Epithelial cell of proximal tubule (primary cell): ENCODE results near the gene MMP15. TPM values are rescaled to one million over a fixed set of nuclear protein-coding genes. Genes with fewer than 3 reads are reported as not detected.

Source experiments
- DNase-seq: peaks from one replicate; pipeline ENCODE4 v3.0.0-alpha.2; 2011; ENCODE audit warnings: low read depth
- H3K4me3 ChIP-seq: 2 replicates; pipeline ENCODE4 v1.5.1; 2011; ENCODE audit warnings: low read depth, mild to moderate bottlenecking, low read length
- total RNA-seq: library from RNA; depleted of rRNA; stranded (reverse); fragments of >200 nt; gene quantifications from 2 replicates; pipeline ENCODE4 v1.2.3, GENCODE V29; 2015
- TF ChIP-seq, protein P1 (sequence below): conservative IDR thresholded peaks from 2 replicates; pipeline ENCODE4 v1.5.1; 2012; ENCODE audit warnings: low read depth, mild to moderate bottlenecking, low read length

The MMP15 gene
- total RNA-seq, 1 donor from 2014 or later = 36.0 TPM

DNA sequence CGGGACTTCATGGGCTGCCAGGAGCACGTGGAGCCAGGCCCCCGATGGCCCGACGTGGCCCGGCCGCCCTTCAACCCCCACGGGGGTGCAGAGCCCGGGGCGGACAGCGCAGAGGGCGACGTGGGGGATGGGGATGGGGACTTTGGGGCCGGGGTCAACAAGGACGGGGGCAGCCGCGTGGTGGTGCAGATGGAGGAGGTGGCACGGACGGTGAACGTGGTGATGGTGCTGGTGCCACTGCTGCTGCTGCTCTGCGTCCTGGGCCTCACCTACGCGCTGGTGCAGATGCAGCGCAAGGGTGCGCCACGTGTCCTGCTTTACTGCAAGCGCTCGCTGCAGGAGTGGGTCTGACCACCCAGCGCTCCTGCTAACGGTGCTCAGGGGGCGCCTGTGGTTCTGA is 19.5 kb downstream of the MMP15 start:
- no peak overlapping the region for H3K4me3 ChIP-seq
- DNase-seq = no peak
- TF ChIP-seq, protein P1, sequence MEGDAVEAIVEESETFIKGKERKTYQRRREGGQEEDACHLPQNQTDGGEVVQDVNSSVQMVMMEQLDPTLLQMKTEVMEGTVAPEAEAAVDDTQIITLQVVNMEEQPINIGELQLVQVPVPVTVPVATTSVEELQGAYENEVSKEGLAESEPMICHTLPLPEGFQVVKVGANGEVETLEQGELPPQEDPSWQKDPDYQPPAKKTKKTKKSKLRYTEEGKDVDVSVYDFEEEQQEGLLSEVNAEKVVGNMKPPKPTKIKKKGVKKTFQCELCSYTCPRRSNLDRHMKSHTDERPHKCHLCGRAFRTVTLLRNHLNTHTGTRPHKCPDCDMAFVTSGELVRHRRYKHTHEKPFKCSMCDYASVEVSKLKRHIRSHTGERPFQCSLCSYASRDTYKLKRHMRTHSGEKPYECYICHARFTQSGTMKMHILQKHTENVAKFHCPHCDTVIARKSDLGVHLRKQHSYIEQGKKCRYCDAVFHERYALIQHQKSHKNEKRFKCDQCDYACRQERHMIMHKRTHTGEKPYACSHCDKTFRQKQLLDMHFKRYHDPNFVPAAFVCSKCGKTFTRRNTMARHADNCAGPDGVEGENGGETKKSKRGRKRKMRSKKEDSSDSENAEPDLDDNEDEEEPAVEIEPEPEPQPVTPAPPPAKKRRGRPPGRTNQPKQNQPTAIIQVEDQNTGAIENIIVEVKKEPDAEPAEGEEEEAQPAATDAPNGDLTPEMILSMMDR = no peak

DNA sequence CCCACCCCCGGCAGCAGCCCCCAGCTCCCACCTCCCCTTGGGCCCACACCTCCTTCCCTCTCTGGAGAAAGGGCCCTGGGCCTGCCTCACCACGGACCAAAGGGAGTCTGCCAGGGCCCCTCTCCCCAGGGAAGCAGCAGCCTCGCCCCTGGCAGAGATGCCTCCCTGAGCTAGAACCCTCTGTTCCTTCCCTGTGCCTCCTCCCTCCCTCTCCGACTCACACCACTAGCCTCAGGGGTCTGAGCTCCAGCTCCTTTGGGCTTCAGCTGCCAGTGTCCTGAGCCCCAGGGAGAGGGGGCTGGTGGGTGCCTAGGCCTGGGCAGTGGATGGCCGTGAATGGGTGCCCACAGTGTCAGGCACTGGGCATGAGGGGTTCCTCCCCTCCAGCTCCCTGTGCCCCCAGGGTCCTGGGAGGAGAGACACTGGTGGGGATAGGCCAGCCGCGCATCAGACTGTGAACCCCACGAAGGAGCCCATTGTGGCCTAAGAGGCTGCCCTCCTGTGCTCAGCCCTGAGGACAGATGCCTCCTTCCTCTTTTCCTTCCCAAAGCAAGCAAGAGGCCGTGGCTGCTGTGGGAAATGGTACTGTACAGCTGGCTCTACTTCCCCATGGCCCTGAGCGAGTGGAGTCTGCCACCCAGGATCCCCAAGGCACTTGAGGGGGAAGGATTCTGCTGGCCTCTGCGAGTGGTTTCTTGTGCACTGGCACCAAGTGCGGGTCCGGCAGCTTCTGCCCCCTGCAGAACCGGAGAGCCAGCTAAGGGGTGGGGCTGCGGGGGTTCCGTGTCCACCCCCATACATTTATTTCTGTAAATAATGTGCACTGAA is 20.7 kb downstream of the MMP15 start:
- H3K4me3 ChIP-seq = no peak overlapping the region
- TF ChIP-seq, protein P1 = no peak
- no peak for DNase-seq

DNA sequence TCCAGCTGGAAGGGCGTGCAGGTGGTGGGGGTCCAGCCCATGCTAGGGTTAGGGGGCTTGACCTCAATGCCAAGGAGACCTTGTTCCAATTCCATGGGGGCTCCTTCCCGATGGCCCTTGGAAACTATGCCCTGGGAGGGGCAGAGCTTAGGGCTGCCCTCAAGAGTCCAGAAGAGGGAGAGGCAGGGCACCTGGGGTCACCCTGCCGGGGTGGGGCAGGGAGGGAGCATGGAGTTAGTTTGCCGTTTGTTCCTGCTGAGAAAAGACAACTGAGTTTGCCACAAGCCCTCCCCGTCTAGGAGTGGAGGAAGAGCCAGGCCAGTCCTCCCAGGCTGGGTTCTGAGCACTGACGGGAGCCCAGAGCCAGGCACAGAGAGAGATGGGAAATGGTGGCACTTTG is 21.4 kb downstream of the MMP15 start:
- TF ChIP-seq, protein P1 = no peak
- DNase-seq = no peak
- no peak overlapping the region for H3K4me3 ChIP-seq

DNA sequence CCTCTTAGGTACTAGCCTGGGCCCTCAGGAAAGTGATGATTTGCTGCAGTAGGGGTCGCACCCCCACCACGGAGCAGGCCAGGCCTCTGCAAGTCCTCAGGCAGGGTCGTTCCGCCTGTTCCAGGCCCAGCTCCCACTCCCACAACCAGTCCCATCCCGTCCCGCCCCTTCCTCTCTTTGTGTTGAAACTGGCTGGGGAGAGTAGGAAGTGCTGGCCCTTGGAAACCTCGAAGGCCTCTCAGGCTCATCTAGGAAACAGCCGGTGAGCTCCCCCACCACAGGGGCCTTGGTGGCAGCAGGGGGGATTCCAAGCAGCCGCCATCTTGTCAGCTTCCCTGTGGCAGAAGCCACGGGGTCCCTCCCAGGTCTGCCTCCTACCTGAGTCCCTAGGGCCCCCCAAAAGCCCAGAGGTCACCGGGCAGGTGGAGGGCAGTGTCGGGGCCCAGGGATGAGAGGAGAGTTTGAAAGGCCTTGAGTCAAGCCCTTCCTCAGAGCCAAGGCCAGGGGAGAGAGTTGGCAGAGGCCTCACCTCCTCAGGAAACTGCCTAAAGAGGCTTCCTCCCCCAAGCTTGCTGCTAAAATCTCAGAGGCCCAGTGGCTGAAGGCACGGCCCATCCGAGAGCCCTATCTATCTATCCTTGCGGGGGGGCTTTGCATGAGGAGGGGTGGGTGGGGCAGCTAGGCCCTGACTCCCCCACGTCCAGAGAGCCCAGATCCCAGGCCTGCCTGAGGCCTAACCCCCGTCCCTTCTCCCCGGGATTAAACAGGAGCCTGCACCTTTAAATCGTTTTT is 22.2 kb downstream of the MMP15 start:
- TF ChIP-seq, protein P1 = no peak
- no peak for DNase-seq
- no peak overlapping the region for H3K4me3 ChIP-seq

DNA sequence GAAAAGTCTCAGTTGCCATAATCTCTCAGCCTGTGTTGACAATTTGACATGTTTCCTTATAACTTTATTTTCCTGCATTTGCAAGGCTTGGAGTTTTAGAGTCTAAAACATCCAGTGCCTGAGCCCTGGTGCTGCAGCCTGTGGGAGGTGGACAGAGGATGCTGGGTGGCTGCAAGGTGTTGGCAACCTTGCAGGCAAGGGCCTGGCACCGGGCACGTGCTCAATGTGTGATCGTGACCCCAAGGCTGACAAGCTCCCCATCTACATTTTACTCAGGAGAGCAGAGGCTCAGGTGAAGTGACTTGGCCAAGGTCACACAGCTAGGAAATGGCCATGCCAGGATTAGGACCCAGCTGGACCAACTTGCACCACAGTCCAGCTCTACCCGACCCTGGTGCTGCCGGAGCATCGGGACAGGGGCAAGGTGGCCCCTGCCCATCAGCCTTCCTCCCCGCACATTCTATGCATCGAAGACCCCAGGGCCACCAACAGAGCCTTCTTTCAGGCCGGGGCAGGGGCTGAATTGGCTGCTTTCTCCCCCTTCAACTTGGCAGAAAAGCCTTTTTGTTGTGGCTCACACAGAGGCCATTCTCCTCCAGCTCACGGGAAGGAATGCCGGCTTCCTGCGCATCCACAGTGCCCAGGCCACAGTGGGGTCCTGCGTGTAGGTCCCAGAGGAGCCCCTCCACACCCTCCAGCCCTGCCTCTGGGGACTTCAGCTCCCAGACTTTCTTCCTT is 23.1 kb downstream of the MMP15 start:
- no peak overlapping the region for H3K4me3 ChIP-seq
- DNase-seq = no peak
- TF ChIP-seq, protein P1 = no peak

DNA sequence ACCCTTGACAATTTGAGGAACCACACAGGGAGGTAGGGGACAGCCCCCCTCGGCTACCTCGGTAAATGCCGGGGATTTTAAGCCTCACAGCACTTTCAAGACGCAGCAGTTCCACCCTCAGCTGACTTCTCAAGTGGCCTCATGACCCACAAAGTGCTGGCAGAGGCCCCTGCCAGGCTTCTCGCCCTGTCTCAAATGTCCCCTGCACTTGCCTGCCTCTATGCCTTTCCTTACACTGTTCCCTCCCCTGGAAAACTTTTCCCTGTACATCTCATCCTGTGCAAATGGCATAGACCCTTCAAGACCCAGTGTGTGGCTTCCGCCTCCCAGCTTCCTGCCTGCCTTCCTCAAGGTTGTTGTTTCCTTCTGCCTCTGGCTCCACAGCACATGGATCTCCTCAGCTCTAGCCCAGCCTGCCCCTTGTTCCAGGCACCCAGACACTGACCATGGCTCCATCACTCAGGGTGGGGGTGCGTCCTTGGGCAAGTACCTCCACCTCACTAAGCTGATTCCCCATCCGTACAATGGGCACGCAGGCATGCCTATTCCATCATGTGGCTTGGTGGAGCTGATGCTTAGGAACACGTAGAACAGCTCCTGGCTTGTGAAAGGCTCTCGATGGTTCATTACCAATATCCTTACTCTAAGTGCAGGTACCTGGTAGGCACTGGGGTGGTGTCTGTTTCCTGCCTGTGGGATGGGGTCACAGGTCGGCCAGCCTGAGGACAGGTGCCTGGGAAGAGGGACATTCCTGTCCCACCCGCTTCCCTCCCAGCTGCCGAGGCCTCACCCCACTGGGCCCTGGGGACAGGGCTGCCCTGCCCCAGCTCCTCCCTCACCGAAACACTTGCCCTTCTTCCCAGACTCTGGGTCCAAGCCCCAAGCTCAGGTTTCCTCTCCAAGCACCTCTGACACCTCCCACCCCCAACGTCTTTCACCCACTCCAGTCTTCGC is 24.0 kb downstream of the MMP15 start:
- no peak overlapping the region for H3K4me3 ChIP-seq
- TF ChIP-seq, protein P1 = no peak
- no peak for DNase-seq
